ENCODE measurements around the gene FOXD4L3.
"Not testable (repeated sequence)": the region's sequence is repeated elsewhere in the genome, so short reads cannot be mapped to it uniquely, and the experiment has no call there.

Gene FOXD4L3

DNA sequence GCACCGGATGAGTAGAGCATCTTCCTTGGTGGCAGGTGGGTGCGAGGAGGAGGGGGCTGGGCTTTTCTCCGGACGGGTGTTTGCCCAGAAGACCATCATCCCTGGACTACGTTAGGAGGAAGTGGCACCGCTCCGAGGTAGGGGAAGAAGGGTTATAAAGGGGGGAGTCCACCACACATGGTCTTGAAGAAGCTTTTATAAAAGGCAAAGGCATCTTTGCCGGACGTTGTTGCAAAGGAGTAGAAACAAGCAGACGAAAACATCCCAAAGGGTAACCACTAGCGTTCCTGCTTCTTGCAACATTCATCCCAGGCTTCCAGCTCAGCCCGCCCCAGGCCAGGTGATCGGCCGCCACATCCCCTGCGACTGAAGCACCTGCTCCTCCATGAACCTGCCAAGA is at the start of gene FOXD4L3:
FOXD4L3 (plus strand) TSS at position 301 of the 400 bp plus-strand sequence; CDS start at position 386, 85 bp downstream.
- not testable (repeated sequence) for DNase-seq

DNA sequence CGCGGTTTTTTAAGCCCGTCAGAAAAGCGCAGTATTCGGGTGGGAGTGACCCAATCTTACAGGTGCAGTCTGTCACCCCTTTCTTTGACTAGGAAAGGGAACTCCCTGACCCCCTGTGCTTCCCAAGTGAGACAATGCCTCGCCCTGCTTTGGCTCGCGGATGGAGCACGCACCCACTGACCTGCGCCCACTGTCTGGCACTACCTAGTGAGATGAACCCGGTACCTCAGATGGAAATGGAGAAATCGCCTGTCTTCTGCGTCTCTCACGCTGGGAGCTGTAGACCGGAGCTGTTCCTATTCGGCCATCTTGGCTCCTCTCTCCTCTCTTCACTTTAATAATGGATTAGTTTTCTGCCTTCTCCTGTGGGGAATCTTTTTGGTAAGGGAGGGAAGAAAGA is 21.6 kb upstream of the FOXD4L3 start:
- DNase-seq, result not testable (repeated sequence)

DNA sequence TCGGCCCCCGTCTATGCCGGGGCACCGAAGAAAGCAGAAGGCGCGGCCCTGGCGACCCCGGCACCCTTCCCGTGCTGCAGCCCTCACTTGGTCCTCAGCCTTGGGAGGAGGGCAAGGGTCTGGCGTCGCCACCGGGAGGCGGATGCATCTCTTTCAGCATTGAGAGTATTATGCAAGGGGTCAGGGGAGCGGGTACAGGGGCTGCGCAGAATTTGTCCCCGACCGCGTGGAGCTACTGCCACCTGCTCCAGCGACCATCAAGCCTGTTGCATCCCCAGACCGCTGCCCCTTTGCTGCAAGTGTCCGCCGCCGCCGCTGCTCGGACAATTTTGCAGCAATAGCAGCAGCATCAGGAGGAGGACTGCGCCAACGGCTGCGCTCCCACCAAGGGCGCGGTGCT is 1.1 kb downstream of the FOXD4L3 start:
- DNase-seq, result not testable (repeated sequence)

DNA sequence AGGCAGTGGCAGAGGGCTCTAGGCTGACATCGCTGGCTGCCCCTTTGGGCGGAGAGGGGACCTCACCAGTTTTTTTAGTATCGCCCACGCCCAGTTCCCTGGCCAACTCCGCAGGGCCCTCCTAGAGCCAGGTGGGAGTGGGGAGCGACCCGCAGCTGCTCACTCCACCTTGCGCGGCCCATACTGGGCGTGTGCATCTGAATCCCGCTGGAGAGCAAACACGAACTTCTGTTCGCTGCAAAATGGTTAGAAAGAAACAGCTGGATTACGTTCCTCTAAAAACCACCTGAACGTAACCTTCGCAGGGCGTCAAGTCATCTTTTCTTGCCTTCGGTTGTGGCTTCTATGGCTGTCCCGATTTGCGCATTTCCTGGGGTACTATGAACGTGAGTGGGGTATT is 1.5 kb downstream of the FOXD4L3 start:
- DNase-seq, result not testable (repeated sequence)

DNA sequence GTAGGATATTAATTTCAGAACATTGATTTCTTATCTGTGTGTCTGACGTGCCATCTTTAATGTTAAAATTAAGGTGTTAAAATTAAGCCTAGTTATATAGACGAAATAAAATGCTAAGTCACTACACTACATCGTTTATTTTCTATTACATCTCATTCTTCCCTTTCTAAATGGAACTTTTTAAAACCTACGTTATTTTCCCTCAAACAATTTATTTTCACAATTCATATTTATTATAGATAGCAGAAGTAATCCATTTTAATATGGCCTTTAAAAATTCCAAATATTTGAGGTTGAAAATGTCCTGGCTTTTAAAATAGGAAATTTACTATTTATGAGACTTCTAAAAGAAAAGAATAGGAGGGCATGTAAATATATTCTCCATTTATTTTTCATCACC is 2.1 kb downstream of the FOXD4L3 start:
- not testable (repeated sequence) for DNase-seq

DNA sequence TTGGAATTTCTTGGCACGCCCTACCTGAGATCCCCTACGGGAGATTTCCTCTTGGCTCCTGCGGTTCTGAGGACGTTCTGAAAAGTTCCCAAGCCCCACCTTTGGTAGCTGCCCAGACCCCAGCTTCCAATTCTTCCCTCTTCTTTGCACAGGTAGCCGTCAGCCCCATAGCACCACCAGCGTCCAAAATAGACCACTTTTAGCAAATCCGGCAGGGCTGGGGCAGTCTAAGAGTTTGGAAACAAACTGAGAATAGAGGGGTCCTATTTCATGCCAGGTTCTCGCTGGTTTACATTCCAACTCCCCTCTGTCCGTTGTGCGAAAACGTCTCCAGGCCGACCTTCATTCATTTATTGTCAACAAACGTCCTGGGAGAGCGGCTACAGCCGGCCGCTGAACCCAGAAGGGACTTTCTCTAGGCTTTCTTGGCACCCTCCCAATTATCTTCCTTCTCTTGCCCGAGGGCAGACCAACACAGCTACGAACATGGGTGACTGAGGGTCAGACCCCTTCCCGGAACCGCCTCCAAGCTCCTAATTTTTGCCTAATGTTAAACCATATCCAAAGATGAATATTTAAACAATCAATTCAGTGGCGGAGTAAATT is 3.1 kb downstream of the FOXD4L3 start:
- not testable (repeated sequence) for DNase-seq

DNA sequence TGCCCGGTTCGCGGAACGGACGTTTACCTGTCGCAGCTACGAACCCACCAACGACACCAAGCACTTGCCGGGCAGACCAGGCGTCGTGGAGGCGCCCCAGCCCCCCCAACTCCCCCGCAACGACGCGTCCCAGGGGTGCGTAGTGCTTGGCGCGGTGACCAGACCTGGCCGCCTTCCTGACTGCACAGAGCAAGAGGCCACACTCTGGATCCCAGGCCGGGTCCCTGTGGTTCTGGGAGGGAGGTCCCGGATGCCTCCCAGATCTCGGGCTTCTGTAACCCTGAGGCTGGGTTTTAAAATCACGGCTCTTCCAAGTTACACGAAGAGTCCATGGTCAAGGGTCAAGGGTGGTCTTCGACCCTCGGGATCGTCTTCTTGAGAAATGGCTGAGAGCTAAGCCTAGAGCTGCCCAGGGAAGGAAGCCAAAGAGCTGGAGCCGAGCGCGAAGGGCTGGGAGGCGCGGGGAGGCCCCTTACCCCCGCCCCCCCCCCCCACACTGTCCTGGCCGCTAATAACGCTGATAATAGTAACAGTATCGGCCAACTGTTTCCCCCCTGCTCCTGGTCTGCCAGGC is 3.8 kb downstream of the FOXD4L3 start:
- DNase-seq, result not testable (repeated sequence)

DNA sequence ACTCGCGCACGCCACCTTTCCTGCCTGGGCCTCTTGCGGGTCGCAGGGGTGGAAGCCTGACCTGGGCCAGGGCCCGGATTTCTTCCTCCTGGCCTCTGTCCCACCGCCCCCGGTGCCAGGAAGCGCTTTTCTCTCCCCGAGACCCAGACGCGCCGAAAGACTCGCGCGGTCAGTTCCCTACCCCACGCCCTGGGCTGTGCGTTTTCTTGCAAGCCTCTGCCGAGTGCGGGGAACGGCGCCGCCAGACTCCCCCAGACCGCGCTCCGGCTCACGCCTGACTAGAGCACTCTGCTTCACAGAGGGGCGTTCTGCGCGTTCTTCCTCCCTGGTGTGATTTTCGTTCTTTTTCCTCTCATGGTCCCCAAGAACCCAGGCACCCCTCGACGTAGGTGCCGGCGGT is 4.5 kb downstream of the FOXD4L3 start:
- not testable (repeated sequence) for DNase-seq

DNA sequence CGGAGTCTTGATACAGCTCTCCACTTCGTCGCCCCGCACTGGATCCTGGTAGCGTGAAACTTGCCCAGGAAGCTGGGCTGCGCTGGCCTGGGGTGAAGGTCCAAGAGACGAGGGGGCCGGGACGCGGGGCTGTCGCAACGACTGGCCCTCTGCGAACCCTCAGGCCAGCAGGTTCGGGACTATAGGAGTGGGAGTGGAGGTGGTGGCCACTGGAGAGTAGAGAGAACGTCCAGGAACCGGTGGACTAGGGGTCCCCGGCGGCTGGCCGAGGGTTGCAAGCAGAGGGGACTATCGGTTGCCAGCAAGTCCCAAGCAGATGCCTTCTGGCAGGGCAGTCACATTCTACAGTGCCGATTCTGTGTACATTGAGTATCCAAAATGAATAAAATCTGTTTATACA is 5.0 kb downstream of the FOXD4L3 start:
- DNase-seq, result not testable (repeated sequence)

DNA sequence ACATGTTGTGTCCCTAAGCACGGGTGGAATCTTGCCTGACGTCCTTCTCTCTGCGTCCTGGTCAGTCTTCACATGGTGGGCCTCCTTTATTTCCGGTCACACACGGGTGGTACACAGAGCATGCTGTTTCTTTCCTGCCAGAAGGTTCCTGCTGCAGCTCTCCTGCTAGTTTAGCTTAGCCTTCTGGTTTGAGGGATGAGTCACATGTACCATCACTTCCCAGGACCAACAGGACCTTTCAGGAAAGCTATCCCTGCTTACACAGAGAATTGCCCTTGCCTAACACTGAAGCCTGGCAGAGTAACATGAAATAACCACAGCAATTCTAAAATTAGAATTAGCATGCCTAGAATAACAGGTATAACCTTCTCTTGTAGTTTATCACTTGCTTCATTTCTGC is 8.5 kb downstream of the FOXD4L3 start:
- not testable (repeated sequence) for DNase-seq

DNA sequence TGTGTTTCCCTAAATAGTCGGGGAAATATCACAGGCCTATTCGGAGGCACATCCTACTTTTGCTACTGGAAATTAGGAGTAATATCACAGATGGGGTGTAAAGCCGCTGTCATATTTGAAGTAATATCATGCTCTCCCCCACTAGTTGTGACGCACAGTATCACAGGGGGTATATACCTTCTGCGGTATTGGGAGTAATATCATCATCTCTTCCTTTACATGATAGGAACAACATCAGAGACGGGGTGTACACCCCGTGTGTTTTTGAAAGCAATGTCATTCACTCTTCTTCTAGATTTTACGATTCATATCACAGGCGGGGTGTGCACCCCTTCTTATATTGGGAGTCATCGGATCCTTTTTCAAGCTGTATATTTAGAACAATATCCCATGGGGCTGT is 15.5 kb downstream of the FOXD4L3 start:
- DNase-seq, result not testable (repeated sequence)

DNA sequence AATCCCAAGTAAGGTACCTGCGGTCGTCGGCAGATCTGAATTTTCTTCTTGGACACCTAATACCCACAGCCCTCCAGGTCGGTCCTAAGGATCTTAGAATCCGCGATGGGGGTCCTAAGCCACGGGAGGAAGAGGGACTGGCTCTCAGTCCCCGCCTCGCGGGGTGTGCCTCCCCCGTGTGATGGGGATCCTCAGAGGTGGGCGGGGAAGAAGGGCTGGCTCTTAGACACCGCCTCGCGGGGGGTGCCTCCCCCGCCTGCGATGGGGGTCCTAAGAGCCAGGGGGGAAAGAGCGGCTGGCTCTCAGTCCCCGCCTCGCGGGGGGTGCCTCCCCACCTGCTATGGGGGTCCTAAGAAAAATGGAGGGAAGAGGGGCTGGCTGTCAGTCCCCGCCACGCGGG is 21.1 kb downstream of the FOXD4L3 start:
- DNase-seq, result not testable (repeated sequence)

DNA sequence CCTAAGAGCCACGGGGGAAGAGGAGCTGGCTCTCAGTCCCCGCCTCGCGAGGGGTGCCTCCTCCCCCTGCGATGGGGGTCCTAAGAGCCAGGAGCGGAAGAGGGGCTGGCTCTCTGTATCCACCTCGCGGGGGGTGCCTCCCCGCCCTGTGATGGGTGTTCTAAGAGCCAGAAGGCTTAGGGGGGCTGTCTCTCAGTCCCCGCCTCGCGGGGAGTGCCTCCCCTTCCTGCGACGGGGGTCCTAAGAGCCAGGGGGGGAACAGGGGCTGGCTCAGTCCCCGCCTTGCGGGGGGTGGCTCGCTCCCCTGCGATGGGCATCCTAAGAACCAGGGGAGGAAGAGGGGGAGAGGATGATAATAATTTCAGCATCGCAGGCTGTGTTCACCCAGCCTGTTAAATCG is 21.9 kb downstream of the FOXD4L3 start:
- DNase-seq, result not testable (repeated sequence)

DNA sequence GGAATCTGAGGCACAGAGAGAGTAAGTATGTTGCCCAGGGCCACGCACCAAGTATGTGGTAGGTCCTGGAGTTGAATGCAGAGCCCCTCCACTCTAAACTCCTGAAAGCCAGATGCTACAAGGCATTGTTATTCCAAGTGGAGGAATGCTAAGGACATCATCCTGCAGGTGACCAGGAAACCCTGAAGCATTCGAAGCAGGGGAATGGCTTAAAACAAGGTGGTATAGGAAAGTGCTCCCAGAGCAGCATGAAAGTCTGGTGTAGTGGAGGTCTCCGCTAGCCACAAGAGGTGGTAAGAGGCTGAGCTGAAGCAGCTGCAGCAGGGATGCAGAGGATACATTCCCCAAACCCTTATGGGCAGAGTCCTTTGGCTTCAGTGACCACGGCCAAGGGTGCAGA is 26.4 kb downstream of the FOXD4L3 start:
- not testable (repeated sequence) for DNase-seq

DNA sequence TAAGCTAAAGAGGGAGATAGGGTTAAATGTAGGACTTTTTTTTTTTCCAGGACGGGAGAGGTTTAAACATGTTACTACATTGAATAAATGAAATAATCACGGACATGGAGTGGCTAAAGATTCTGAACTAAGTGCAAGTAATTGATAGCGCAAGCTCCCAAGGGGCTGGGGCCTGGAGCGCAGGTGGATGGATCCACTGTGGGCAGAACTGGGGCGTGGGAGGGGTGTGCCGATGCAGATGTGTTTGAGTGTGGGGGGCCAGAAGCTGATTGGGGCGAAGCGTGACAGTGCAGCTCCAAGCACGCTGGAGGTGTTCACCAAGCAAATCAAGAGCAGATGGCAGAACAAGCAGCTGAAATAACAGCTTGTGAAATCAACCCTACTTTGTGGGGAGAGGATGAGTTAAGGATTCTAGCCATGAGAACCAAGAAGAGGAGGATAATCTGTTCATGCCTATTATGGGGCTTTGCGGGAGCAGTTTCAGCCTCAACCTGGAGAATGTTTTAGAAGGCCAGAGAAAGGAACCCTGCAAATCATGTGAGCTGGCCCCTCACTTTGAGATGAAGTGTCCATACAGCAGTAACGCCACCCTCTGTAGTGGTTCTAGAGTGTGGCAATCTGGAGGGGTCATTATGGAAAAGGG is 28.0 kb downstream of the FOXD4L3 start:
- DNase-seq, result not testable (repeated sequence)

DNA sequence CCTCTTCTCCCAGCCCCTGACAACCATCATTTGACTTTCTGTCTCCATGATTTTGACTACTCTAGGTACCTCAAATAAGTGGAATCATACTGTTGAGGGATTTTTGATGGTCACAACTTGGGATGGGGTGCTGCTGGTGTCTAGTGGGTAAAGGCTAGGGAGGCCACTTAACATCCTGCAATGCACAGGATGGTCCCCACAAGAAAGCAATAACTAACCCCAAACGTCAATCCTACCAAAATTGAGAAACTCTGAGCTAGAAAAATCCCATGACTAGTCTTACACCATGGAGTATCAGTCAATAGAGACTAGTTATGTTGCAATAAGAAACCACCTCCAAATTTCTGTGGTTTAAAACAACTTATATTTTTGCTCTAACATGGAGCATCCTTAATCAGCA is 29.5 kb downstream of the FOXD4L3 start:
- DNase-seq, result not testable (repeated sequence)

DNA sequence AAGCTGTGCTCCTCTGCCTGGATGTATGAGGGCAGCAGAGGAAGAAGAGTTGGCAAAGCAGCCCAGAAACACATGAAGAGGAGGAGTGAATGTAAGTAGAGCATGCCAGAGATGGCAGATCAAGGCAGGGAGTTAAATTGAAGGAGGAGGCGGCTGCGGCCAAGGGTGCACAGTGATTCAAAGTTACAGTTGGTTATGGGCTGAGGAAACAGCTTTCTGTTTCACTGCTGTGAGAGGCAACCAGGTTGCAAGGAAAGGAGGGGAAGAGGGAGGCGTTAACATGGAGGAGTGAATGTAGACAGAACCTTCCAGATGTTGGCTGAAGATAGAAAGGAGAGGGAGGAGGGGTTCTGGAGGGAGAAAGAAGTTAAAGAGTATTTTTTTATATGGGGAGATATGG is 33.3 kb downstream of the FOXD4L3 start:
- not testable (repeated sequence) for DNase-seq

DNA sequence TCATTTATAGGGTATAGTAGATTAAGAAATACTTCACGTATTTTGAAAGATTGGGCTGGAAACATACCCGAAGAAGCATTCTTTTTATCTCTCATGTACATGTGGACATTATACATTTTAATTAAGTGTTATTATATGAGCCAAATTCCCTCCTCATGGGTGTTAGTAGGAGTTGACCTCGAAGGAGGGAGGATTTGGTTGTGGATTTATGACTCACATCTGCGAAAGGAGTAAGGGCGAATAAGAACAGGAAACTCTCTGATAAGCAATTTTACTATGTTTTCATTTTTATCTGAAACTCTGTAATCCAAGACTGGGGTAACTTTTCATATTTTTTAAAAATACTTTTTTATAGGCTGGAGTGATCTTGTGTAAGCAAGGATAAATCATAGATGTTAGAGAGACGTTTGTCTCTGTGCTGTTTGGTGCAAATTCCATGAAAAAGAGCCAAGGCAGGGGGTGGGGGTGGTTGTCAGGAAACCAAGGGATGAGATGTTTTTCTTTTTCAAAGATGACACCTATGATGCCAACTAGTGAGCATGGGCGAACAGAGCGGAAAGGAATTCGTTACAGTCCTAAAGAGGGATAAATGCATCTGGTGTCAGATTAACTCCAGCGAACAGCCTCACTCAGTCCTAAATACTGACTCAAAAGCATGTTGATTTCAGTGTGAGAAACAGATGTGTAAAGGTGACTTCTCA is 34.1 kb downstream of the FOXD4L3 start:
- not testable (repeated sequence) for DNase-seq

DNA sequence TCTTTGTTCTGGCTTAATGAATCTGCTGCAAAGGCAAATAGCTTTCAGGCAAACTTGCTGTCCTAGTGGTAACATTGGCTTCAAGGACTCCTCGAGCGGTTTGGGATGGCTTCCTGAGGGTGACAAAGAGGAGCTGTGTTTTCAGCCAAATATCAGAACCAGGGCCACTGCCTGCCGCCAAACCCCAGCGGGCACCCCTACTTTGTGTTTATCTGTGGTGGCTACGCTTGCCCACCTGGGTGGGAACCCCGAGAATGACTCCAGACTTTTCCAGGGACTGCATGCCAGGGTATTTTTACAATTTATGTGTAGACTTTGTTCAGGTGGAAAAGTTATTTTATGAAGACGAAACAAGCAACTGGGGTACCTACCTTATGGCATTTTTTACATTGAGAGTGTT is 35.3 kb downstream of the FOXD4L3 start:
- DNase-seq, result not testable (repeated sequence)

DNA sequence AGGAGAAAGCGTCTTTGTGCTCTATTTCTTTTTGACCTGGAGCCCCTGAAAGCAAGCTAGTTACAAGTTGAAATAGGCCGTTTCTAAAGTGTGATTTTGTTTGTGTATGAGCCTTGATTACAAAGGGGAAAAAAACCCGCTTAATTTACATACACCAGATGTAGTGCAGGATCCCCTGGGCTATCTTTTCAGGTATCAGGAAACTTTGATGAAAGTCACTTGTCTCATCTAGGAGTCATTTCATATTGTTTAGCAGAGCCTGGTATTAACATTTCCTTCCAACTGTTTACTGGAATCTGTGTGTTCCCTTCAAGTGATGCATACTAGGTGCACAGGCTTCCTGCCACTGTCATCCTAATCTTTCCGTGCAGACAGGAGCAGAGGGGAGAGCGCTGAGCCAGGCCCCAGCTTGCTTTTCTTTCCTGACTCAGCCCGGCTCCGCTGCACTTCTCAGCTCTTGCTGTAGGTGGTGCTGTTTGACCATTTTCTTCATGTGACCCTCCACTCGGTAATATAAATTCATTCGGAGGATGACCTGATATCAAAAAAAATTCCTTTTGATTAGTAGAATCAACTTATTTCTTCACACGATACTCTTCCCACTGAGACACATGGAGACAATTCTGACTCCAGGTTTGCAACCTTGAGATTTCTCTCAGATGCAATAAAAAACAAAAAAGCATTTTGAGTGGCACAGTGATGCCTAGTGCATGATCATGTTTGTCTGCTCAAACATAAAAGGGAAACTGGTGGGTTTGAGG is 39.8 kb downstream of the FOXD4L3 start:
- DNase-seq, result not testable (repeated sequence)

DNA sequence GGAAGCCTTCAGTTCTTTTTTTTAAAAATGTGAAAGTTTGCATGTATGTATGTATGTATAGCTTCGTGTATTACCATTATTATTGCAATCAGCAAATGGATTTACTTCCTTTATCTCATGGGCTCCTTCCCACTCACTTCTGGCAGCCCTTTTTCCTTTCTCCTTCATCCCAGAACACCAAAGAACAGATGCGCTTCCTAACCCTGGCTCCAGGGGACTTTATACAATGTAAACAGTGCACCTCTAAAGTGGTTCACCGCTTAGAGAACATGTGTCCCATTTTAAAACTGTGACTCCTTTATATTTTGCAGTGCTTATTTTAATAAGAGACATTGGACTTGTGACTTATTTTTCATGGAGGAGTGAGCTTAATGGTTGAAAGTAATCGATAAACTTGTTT is 40.6 kb downstream of the FOXD4L3 start:
- DNase-seq, result not testable (repeated sequence)

DNA sequence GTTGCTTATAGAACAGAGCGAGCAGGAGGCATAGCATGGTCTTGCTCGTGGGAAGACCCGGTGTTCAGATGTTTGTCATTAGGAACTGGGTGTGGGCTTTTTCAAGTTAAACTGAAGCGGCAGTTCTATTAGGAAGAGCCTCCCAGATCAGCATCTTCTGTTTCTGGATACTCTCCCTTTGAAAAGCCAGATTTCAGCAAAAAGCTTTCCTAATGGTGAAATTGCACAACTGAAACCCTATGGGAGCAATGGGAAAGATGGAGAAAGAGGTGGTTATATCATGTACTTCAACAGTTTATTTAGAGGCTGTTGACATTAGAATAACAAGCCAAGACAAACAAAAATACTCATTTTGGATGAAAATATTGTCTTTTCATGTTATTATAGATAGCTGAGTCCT is 41.3 kb downstream of the FOXD4L3 start:
- not testable (repeated sequence) for DNase-seq

DNA sequence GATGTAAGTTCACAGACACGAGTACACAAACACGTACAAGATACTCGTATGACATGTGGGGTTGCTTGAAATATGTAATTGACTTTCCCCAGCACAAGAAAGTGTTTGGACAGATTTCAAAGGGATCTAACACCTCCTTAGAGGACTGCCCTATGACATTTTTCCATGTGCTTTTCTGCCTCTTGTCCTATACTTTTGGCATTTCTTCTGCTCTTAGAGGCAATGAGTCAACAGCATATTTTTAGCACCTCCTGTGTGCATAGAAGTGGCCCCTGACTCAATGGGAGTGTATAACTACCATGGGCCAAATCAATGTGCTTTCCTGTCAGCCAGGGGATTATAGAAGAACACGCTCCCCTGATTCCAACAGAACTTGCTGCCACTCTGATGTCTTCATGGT is 49.0 kb downstream of the FOXD4L3 start:
- DNase-seq, result not testable (repeated sequence)
